ENCODE measurements around the gene FAM47E. TPM values are rescaled to one million over a fixed set of nuclear protein-coding genes. Genes with fewer than 3 reads are reported as not detected.

FAM47E gene
- total and polyA plus RNA-seq, 9 of the 15 experiments (the other 6 are each of a cell fraction or from before 2014, with no cell fraction given), result 3.7 to 15.6 (median 6.4) TPM

DNA sequence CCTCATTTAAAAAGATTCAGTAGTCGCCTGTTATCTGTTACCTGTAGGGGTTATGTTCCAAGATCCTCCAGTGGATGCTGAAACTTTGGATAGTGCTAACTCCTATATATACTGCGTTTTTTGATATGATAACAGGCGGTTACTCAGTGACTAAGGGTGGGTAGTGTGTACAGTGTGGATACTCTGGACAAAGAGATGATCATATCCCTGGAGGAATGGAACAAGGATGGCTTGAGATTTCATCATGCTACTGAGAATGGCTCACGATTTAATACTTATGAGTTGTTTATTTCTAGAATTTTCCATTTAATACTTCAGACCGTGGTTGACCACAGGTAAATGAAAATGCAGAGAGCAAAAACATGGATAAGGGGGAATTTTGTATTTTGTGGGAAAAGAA lies 21.5 kb downstream of the FAM47E start:
- Histone ChIP-seq H3K4me2 (ENCODE audit: insufficient read depth, low read length) (no peak overlapping the region), H3K27me3 (ENCODE audit: control insufficient read depth in 2 of 2, insufficient read depth in 2 of 2, low read length in 2 of 2) (no peaks in the 10 kb centered on the region), H4K20me1 (replicated peaks; ENCODE audit: control insufficient read depth, insufficient read depth, low read length) (no peaks in the 10 kb centered on the region), H3K9ac (ENCODE audit: insufficient read depth in 1 of 2, low read depth in 2 of 2, low read length in 2 of 2) (no peak overlapping the region), H3K9me3 (replicated peaks; ENCODE audit: control insufficient read depth, insufficient read depth, low read depth, low read length) (no peaks in the 10 kb centered on the region), H3K4me1 (replicated peaks in 1 of 2; ENCODE audit: control insufficient read depth in 2 of 2, insufficient read depth in 2 of 2, low read length in 2 of 2) (no peaks in the 10 kb centered on the region; a peak in 1 of 5 replicates), H3K79me2 (ENCODE audit: control insufficient read depth, insufficient read depth, low read length) (no peaks in the 10 kb centered on the region), H3K36me3 (ENCODE audit: control insufficient read depth, insufficient read depth, low read length) (no peaks in the 10 kb centered on the region; the same call in 2 of the 3 replicates), H3K4me3 (no peak overlapping the region), H3K9me1 (ENCODE audit: control insufficient read depth, insufficient read depth, low read length) (no peaks in the 10 kb centered on the region), H2AFZ (ENCODE audit: low read depth, low read length) (no peak overlapping the region), H3K27ac (ENCODE audit: extremely low read depth, low read depth, low read length) (no peak overlapping the region)
- WGBS (ENCODE audit: insufficient coverage, low coverage, missing lambda C conversion rate), result 16% methylated on average over 5 of the region's 5 CpGs
- no TSS peak for BruUV-seq (replicated peaks)
- ChIA-PET POLR2A (no interaction called here), CTCF (ENCODE audit: low intra/inter-chr PET ratio) (no interaction called here)
- FAIRE-seq, result no peak
- intact Hi-C loops (cut with micrococcal nuclease) (no loop called here), in situ Hi-C loops (cut with MboI) (no loop called here)
- DNase-seq (ENCODE audit: extremely low read depth in 1 of 4, low spot score in 3 of 4), result no peak
- no peak for TF ChIP-seq GATAD2B (IDR thresholded peaks at IDR 0.05; ENCODE audit: borderline replicate concordance)
- TF ChIP-seq ZNF589 (CRISPR knock-in tag; IDR thresholded peaks at IDR 0.05; ENCODE audit: low read depth), result peak; percentile 46; the same call in 1 of the 2 replicates
- TF ChIP-seq ARID2 (IDR thresholded peaks at IDR 0.05), result no peak
- TF ChIP-seq FOS (IDR thresholded peaks at IDR 0.05; ENCODE audit: extremely low read depth, insufficient read length), result no peak
- TF ChIP-seq DNMT1 (IDR thresholded peaks at IDR 0.05), result no peak
- peak; percentile 43; the same call in 1 of the 2 replicates for TF ChIP-seq ZNF175 (CRISPR knock-in tag; IDR thresholded peaks at IDR 0.05; ENCODE audit: low read depth)
- TF ChIP-seq FOSL1 (tag; conservative IDR thresholded peaks at IDR 0.05), result peak; percentile 40; the same call in 1 of the 2 replicates
- 0 out of 2 replicates have a peak, but pooled peaks have one; percentile 27 for TF ChIP-seq ZNF584 (CRISPR knock-in tag; IDR thresholded peaks at IDR 0.05; ENCODE audit: low read depth)
- peak; percentile 51; the same call in 1 of the 2 replicates for TF ChIP-seq CEBPG (CRISPR knock-in tag; IDR thresholded peaks at IDR 0.05)
- TF ChIP-seq CEBPG (tag; conservative IDR thresholded peaks at IDR 0.05 in 1 of 2, IDR thresholded peaks at IDR 0.05 in 1 of 2), result peak in 1 of 2 experiments; percentile 83; a peak in 2 of 4 replicates
- 0 out of 2 replicates have a peak, but pooled peaks have one; percentile 8 for TF ChIP-seq ARID1B (IDR thresholded peaks at IDR 0.05)
- TF ChIP-seq TRIM24 (IDR thresholded peaks at IDR 0.05), result peak; percentile 51 to 58; a peak in 2 of 4 replicates
- TF ChIP-seq, protein P1, sequence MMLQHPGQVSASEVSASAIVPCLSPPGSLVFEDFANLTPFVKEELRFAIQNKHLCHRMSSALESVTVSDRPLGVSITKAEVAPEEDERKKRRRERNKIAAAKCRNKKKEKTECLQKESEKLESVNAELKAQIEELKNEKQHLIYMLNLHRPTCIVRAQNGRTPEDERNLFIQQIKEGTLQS (IDR thresholded peaks at IDR 0.05), result peak; percentile 70
- TF ChIP-seq, protein P1 (CRISPR knock-in tag; conservative IDR thresholded peaks at IDR 0.05), result no peak
- TF ChIP-seq NR1H2 (CRISPR knock-in tag; IDR thresholded peaks at IDR 0.05), result no peak
- peak; percentile 65; the same call in 2 of the 3 replicates for ATAC-seq
